Suprapubic skin (tissue), 3 donors: ENCODE measurements around the gene SDHAF3.

Experiments used
- CTCF ChIP-seq, 2 donors: fragments of 200-600 bp in 1 of 2; fragments of 450-650 bp in 1 of 2; sonication (generic) in 1 of 2; IDR thresholded peaks; one replicate each; pipeline ENCODE4 v1.5.1; 2016 to 2019; ENCODE audit warnings: antibody characterized with exemption in 2 of 2, mild to moderate bottlenecking in 1 of 2, moderate library complexity in 1 of 2
- EP300 ChIP-seq: sonication (generic); formaldehyde crosslinking; IDR thresholded peaks from one replicate; pipeline ENCODE4 v1.6.1; 2017; ENCODE audit warnings: antibody characterized with exemption
- POLR2A ChIP-seq, 2 donors: fragments of 450-650 bp; IDR thresholded peaks; one replicate each; pipeline ENCODE4 v1.6.1; 2017; ENCODE audit warnings: antibody characterized with exemption in 2 of 2, mild to moderate bottlenecking in 2 of 2, moderate library complexity in 2 of 2

- TF ChIP-seq POLR2A (IDR thresholded peaks at IDR 0.05) (no peak), CTCF (IDR thresholded peaks at IDR 0.05) (no peak), EP300 (no peak)
These were observed 26.6 kb upstream of the SDHAF3 start for GRCh38 chr7:97090761-97091353.
